Inferior parietal cortex (tissue), 1 donor: ENCODE data around the gene TBCEL.

ENCODE experiments used
- DNase-seq: peaks from one replicate; pipeline ENCODE4 v3.0.0-alpha.2; 2016; ENCODE audit errors: extremely low spot score

TBCEL gene

DNA sequence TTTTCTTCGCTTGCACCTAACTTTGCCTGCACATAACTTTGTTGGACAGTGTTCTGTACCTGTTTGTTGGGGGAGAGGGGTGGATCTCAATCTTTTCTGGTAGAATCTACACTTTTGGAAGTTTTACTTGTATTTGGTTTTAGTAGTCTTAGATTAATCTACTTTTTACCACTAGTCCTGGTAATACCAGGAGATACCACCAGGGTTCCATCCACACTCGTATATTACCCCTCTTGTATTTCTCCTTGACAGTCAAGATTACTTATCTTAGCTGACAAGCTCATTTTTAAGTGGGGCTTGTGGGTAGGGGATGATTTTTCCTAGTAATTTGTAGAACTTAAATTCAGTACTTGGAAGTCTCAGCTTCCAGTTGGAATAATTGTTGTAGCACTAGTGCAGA lies 39.8 kb downstream of the TBCEL start:
- no peak for DNase-seq

DNA sequence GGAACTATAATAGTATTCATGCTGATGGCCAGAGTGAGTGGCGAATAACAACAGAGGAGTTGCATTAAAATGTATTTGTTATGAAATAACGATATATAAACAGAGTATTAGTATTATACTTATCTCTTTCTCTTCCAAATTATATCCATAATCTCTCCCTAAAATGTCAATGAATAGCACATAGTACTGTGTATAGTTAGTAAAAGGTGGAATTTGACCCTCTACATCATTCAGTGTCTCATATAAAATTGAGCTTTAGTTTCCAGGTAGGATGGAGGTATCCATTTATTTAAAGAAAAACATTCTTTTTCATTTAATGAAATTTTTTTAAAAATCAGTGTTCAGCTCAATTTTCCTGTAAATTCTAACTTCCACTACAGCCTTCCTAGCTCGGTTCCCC lies 42.7 kb downstream of the TBCEL start:
- DNase-seq = no peak

DNA sequence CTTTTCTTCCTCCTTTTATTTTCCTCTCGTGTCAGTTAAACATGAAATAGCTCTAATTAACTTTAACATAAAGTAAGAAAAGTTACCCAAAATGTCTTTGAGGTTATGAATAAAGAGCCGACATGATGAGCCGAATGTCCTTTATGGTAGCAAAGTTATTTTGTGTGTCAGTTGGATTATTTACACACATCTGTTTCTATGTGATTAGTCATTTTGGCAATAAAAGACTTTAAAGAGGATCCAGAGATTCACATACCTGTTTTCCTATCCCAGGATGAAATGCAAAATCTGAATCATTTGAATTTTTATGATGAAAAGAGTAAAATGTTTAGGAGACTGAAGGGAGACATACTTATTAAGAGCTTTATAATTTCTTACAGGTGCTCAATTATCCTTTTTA lies 43.1 kb downstream of the TBCEL start:
- no peak for DNase-seq

DNA sequence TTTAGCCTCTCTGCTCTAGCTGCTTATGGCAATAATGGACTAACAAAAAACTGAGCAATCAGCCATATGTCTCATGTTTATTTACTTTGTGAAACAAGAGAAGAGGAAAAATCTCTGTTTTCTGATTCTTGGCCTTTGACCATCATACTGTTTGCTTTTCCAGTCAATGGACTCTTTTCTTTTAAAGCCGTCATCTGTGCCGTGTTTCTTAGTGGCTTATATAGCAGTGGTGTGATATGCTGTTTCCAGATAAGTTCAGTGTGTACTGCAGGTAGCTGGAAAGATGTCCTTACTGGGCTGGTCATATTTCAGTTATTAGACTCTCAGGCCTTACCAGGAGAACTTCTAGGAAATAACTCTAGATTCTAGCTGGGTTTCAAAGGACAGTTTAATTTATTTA lies 43.6 kb downstream of the TBCEL start:
- DNase-seq = no peak

DNA sequence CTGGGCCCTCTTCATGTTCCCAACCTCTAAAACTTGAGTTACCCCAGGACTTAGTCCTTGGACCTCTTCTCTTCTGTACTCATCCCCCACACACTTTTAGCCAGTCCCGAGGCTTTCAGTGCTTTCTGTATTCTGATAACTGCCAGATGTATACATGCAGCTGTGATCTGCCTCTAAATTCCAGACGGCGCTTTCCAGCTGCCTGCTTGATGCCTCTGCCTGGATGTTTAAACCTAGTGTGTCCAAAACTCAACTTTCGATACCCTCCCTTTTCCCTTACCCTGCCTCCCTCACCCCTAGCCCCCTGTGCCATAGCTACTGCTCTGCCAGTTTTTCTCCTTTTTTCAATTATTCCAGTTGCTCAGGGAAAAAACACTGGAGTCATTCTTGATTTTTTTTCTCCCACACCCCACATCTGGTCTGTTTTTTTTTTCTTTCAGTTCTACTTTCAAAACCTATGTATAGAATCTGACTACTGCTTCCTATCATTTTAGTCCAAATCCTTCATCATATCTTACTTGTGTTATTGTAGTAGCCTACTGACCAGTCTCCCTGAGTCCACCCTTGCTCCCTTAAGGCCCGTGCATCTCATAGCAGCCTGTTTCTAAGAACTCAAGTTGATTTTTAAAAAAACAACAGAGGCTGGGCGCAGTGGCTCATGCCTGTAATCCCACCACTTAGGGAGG lies 44.2 kb downstream of the TBCEL start:
- no peak for DNase-seq

DNA sequence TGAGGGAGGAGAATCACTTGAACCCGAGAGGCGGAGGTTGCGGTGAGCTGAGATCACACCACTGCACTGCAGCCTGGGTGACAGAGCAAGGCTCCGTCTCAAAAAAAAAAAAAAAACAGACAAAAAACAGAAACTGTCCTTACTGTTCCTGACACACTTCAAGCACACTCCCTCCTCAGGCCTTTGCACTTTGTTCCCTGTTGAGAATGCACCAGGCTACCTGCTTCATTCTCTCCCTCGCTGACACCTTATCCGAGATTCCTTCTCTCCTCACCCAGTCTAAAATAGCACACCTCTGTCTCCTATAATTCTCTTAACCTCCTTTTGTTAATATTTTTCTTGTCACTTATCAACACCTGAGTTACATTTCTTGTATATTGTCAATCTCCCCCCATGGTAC lies 44.9 kb downstream of the TBCEL start:
- no peak for DNase-seq

DNA sequence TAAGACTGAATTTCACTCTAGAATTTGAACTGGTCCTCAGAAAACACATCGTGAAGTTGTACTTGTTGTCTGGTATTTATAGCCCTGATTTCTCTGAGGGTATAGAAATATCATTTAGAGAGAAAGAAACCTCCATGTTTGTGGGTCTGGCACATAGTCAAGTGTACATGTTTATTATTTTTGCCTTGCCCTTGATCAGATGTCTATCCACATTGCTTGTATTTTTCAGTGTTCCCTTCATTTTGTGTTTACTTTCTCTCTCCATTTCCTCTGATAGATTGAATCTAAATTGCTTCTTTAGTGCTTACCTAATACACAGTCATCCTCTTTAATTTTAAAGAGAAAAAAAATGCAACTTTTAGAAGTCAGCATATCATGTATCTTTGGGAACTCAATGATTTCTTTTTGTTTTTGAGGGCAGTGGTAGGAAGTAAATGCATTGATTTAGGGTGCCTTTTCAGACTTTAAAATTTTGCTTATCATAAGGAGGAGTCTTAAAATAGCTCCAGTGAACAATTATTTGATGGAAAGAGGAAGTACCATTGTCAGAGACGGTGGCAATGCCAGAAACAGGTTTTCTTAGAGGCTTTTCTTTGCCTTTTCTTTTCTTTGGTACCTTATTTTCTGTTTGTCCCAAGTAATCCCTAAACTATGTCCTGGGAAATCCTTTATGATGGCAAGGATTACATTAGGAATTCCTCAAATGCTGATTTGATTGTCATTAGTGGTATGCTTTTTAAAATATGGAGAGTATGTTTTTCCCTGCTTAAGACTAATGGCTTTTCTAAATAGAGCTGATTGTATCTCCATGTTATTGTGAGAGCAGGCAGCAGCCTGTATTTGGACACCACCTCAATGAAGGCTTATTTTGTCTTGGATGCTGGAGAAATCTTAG lies 47.3 kb downstream of the TBCEL start:
- no peak for DNase-seq

DNA sequence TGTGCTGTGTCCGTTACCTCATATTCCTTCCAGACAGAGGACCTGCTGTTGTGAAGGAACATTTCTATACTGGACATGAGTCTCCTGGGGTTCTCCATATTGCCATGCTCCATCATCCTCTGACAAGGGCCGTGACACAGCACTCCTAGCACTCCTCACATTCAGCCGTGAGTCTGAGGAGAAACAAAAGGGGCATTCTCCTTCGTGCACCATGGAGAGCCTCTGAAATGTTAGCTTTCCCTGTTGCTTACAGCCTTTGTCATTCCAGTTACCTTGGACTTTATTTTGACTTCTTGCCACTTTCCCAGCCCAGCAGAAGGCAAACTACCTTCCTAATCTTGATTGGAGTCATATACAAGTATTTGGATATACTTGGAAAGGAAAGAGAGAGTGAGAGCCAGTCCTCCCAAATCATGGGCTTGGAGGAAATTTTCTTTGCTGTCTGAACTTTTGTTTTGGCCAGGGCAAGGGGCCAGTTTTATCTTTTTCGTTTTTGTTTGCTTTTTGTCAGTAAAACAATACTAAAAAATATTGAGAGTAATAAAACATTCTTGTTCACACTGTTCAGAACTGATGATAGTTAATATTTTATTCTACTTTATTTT lies 48.0 kb downstream of the TBCEL start:
- peak; percentile 27 for DNase-seq

DNA sequence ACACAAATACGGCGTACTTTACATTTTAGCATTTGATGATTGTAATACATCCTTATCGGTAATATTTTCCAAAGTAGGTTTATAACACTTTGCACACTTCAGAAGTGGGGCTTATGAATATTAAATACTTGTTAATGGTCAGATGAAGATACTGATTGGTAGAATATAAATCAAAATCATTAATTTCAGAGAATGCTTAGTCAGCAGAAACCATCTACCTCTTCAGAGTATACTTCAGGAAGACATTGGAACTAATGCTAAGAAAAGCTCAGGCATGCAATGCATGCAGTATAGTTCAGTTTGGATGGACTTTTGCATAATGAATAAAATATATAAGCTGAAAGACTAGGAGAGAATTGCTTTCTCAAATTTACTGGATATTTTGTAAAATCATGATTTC lies 57.4 kb downstream of the TBCEL start:
- no peak for DNase-seq

DNA sequence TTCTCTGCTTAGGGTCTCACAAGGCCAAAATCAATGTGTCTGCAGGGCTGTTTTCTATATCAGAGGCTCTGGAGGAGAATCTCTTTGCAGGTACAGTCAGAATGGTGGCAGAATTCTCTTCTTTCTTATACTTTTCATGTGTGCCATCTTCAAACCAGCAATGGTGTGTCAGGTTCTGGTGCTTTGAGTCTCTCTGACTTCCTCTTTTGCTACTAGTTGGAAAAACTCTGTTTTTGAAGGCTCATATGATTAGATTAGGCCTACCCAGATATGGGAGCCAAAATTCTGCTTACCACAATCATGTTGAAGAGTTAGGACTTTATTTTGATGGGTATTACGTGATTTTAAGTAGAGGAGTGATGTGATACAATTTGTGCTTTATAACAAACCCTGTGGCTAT lies 58.3 kb downstream of the TBCEL start:
- no peak for DNase-seq

DNA sequence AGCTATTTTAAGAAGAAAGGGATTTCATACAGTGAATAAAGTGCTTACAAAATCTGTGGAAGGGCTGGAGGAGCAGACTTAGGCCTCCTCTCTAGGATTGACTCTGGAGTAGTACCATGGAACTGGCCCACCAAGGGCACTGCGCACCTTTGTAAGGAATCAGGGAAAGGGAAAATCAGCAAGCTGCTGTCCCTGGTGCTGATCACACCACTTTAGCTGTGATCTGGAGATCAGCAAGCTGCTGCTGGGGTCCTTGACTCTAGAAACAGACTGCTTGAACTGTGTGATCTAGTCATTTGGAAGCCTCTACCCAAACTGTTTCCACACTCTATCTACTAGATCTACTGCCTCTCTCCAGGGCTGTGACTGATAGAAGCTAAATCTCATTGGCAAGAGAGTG lies 58.8 kb downstream of the TBCEL start:
- DNase-seq = no peak

DNA sequence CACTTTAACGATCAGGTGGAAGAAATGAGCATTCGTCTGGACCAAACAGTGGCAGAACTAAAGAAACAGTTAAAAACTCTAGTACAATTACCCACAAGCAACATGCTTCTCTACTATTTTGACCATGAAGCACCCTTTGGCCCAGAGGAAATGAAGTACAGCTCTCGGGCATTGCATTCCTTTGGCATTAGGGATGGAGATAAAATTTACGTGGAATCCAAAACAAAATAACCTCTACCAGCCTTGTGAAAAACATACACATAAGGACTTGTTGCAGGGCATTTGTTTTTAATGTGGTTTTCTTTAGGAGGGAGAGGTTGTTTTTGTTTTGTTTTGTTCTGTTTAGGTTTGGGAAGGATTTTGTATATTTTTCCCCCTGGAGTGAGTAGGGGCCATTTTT lies 63.0 kb downstream of the TBCEL start:
- no peak for DNase-seq

DNA sequence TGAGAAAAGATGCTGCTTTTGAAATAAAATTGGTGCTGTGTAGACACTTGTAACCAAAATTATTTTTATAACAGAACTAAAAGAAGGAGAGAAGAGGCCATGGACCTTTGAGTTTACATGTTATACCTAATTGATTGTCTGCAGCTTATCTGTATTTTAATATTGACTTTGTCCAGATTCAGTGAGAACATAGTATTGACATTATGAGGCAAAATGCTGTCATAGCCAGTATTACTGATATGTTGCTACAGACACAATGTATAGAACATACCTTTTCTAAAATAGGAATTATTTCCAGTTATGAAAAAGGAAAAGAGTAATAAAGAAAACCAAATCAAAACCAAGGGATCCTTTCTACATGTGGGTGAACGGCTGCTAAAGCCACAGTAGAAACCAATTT lies 65.7 kb downstream of the TBCEL start:
- DNase-seq = no peak

DNA sequence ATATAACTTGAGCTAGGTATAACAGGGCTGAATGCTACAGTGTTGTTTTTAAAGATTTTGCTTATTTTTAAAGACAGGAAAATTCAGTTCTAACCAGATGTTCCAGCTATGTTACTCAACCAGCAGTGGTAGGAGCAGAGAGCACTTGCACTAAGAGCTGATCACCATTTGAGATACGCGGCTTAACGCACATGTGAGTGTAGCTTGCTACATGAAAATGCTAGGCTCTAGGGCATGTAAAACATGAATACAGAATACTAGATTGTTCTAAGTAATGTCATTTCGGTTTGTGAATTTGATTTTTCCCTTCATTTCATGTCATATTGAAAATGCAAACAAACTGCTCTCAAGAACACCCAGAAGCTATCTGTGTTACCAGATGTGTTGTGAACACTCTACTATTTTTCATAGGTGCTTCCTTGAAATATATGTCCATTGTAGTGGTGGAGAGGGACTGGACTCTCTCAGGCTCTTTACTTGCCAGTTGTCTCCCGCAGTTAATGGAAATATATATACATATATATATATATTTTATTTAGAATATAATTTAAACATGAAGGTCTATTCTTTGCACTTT lies 66.3 kb downstream of the TBCEL start:
- no peak for DNase-seq

DNA sequence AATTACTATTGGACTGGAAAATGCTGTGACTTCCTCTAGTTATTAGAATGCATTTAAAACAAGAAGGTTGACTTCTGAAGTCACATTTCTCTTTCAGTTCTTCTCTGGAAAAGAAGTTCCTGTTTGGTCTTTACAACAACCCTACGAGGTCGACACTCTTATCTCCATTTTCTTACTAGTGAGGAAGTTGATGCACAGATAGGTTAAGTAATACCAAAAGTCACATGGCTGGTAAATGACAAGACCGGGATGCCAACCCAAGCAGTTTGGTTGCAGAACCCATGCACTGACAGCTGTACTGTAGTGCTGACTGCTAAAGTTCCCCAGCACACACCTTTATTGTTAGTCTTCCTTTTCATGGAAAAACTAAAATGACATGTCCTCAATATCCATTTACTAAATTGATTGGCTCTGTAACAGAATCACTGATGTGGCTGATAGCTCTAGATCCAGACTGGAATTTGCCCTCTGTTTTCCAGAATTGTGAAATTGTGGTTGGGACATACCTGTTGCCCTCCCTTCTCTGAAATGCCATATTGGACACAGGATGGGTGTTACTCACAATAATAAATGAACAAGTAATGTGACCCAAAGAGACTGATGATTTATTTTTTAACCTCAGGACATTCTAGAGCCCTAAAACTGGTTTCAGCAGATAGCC lies 67.7 kb downstream of the TBCEL start:
- DNase-seq = peak; percentile 17

DNA sequence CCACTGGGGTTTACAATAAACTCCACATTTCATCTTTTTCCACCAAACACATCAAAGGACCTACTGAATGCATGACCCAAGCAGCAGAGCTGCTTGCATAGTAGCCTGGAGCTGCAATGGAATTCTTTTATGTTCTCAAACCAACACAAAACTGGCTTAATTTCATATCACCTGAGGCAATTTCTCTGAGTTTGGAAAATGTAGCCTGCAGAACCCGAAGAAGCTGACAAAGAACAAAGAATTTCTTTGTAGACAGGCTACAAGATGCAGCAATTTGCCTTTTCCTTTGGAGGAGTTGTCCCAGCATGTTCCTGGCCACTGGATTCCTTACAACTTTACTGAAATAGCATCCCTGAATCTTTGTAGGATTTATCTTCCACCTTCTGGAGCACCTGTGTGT lies 71.7 kb downstream of the TBCEL start:
- DNase-seq = no peak

DNA sequence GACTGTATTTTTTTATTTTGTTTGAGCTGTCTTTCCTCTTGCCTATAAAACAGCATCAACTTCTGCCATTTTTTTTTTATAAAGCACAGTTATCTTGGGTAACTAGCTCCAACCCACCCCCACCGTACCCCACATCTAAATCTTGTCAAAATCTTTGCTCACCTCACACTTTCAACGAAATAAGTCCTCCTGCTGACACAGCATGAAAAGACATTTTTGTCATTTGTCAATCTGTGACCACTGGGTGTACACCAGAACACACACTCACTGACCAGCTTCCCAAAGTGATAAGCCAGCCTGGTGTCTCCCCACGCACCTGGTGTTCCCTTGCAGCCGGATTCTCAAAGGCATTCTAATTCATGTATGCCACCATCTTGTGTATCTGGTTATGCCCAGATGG lies 75.5 kb downstream of the TBCEL start:
- no peak for DNase-seq

DNA sequence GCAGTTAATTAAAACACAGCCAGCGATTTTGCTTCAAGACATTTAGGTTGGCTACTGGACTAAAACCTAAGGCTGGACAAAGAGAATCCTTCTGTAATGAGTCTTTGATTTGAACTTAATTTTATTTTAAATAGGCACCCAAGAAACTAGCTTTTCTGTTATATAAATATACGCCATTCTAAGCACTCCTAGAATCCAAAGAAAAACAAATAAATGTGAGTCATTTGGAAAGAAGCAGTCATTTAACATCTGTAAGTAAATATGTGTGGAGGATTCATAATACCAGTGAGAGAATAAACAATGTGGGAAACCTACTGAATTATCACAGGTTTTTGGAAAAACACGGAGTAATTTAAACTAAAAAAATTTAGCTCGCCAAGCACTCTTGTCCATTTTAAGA lies 76.0 kb downstream of the TBCEL start:
- no peak for DNase-seq

DNA sequence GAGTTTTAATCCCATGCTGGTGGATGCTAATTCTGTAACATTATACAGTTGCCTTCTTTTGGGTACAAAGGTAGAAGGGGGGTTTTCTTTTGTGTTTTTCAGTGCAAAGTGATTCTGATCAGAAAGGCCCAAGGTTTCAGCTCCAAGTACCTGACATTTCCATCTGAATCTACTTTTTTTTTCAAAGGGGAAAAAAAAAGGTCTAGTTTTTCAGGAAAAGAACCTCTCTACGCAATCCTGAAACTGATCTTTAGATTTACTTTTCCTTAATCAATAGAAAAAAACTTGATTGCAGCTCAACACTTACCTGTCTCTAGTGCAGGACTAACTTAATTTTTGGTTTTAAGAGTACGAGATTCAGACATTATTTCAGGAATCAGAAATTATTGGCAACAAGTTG lies 77.0 kb downstream of the TBCEL start, which contains the start of gene TECTA:
TSS of gene TECTA (plus strand) at position 301 of the 400 bp plus-strand sequence. CDS start 1,423 bp downstream, outside the sequence.
- no peak for DNase-seq

DNA sequence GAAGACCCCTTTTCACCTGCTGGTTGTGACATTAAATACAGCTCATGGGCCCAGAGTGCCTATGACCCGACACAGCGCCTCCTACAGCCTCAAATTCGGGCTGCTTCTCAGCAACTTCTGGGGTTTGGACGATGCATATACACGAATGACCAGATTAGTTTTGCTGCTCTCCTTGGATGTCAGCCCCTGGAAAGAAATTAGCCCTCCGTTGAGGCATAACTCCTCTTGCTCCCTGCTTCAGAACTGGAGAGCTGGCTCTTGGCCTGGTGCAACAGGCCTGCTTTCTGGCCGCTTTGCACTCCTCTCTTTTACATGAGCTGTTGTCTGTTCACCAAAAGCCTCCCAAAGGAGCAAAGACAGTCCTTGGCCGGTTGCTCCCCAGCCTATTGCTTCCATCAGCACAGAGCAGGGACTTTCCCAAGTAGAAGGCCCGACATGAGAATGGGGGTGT lies 80.4 kb downstream of the TBCEL start:
- no peak for DNase-seq

DNA sequence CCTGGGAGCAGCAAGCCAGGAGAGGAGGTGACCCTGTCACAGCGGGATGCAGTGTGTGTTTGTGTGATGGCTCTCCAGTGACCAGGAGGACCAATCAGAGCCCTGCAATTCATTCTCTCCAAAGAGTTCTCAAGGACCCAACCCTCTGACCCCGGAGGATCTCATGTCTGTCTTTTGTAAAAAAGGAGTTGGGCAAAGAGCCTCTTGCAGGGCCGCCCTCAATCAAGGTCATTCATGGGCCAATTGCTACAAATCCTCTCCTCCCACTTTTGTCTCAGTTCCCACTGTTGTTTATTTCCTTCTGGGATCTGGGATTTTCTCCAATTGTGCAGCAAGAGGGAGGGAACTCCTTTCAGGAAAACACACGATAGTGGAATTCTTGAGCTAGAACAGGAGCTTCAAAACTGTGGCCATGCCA lies 81.2 kb downstream of the TBCEL start:
- peak; percentile 8 for DNase-seq
